ACC112 (cell line): ENCODE measurements around the gene POFUT1.

Experiments used
- H2AFZ ChIP-seq: fragments of 200-600 bp; sonication (generic); one replicate; pipeline ENCODE4 v1.6.0; 2017; ENCODE audit warnings: antibody characterized with exemption, low read length; ENCODE audit not compliant: unreplicated experiment
- H3K27ac ChIP-seq: fragments of 200-600 bp; sonication (generic); 2 replicates; pipeline ENCODE4 v1.5.1; 2014; ENCODE audit warnings: low read depth, mild to moderate bottlenecking, antibody characterized with exemption, low read length, moderate library complexity
- H3K27me3 ChIP-seq: fragments of 200-600 bp; sonication (generic); 2 replicates; pipeline ENCODE4 v1.6.1; 2014; ENCODE audit warnings: mild to moderate bottlenecking, antibody characterized with exemption, low read length, moderate library complexity, mixed read lengths; ENCODE audit not compliant: insufficient read depth
- H3K36me3 ChIP-seq: fragments of 200-600 bp; sonication (generic); 2 replicates; pipeline ENCODE4 v1.6.1; 2016; ENCODE audit warnings: mild to moderate bottlenecking, antibody characterized with exemption, low read length, moderate library complexity, mixed read lengths; ENCODE audit not compliant: insufficient read depth
- H3K4me1 ChIP-seq: fragments of 200-600 bp; sonication (generic); one replicate; pipeline ENCODE4 v1.6.1; 2016; ENCODE audit warnings: low read length, mixed read lengths; ENCODE audit not compliant: insufficient read depth, unreplicated experiment, control insufficient read depth
- H3K4me3 ChIP-seq: fragments of 200-600 bp; sonication (generic); 2 replicates; pipeline ENCODE4 v1.5.1; 2014; ENCODE audit warnings: mild to moderate bottlenecking, low read depth, low read length
- H3K79me2 ChIP-seq: fragments of 200-600 bp; sonication (generic); one replicate; pipeline ENCODE4 v1.6.0; 2016; ENCODE audit warnings: low read length; ENCODE audit not compliant: control insufficient read depth, unreplicated experiment, insufficient read depth

The POFUT1 gene

GRCh38 chr20:32227744-32228688, 20.3 kb downstream of the POFUT1 start:
- no peaks in the 10 kb centered on the region for H3K4me1 ChIP-seq
- no peaks in the 10 kb centered on the region for H3K79me2 ChIP-seq
- 0 out of 2 replicates have a peak, but pooled peaks cover 20% of the 10 kb centered on the region for H3K36me3 ChIP-seq
- H3K4me3 ChIP-seq = no peak overlapping the region
- no peak overlapping the region for H2AFZ ChIP-seq
- no peak overlapping the region for H3K27ac ChIP-seq
- no peaks in the 10 kb centered on the region for H3K27me3 ChIP-seq

- H3K79me2 ChIP-seq = no peaks in the 10 kb centered on the region
- no peak overlapping the region for H2AFZ ChIP-seq
- no peak overlapping the region for H3K4me3 ChIP-seq
- H3K27ac ChIP-seq = no peak overlapping the region
- no peaks in the 10 kb centered on the region for H3K4me1 ChIP-seq
- H3K27me3 ChIP-seq = no peaks in the 10 kb centered on the region
- 0 out of 2 replicates have a peak, but pooled peaks cover 21% of the 10 kb centered on the region for H3K36me3 ChIP-seq
Measured at GRCh38 chr20:32229251-32229747, 21.6 kb downstream of the POFUT1 start.

GRCh38 chr20:32230707-32231106, 23.0 kb downstream of the POFUT1 start:
- Histone ChIP-seq H3K27ac (no peak overlapping the region), H3K27me3 (no peaks in the 10 kb centered on the region), H2AFZ (no peak overlapping the region), H3K4me3 (no peak overlapping the region), H3K79me2 (no peaks in the 10 kb centered on the region), H3K36me3 (0 out of 2 replicates have a peak, but pooled peaks cover 21% of the 10 kb centered on the region), H3K4me1 (no peaks in the 10 kb centered on the region)

GRCh38 chr20:32231245-32231644, 23.6 kb downstream of the POFUT1 start:
- Histone ChIP-seq H3K27me3 (no peaks in the 10 kb centered on the region), H3K36me3 (0 out of 2 replicates have a peak, but pooled peaks cover 21% of the 10 kb centered on the region), H2AFZ (no peak overlapping the region), H3K4me3 (no peak overlapping the region), H3K4me1 (no peaks in the 10 kb centered on the region), H3K79me2 (no peaks in the 10 kb centered on the region), H3K27ac (no peak overlapping the region)

GRCh38 chr20:32231847-32232246, 24.2 kb downstream of the POFUT1 start:
- Histone ChIP-seq H3K27me3 (no peaks in the 10 kb centered on the region), H3K4me3 (no peak overlapping the region), H3K27ac (no peak overlapping the region), H2AFZ (no peak overlapping the region), H3K4me1 (no peaks in the 10 kb centered on the region), H3K79me2 (no peaks in the 10 kb centered on the region), H3K36me3 (0 out of 2 replicates have a peak, but pooled peaks cover 21% of the 10 kb centered on the region)

GRCh38 chr20:32232326-32232886, 24.7 kb downstream of the POFUT1 start:
- Histone ChIP-seq H3K79me2 (no peaks in the 10 kb centered on the region), H3K4me3 (no peak overlapping the region), H3K27ac (no peak overlapping the region), H3K4me1 (no peaks in the 10 kb centered on the region), H2AFZ (no peak overlapping the region), H3K27me3 (no peaks in the 10 kb centered on the region), H3K36me3 (0 out of 2 replicates have a peak, but pooled peaks cover 21% of the 10 kb centered on the region)

- no peak overlapping the region for H3K27ac ChIP-seq
- no peak overlapping the region for H3K4me3 ChIP-seq
- H3K36me3 ChIP-seq = 0 out of 2 replicates have a peak, but pooled peaks cover 21% of the 10 kb centered on the region
- H3K4me1 ChIP-seq = no peaks in the 10 kb centered on the region
- H3K27me3 ChIP-seq = no peaks in the 10 kb centered on the region
- H2AFZ ChIP-seq = no peak overlapping the region
- no peaks in the 10 kb centered on the region for H3K79me2 ChIP-seq
Measured at GRCh38 chr20:32233286-32233685, 25.6 kb downstream of the POFUT1 start.

GRCh38 chr20:32234135-32234808, 26.6 kb downstream of the POFUT1 start:
- Histone ChIP-seq H3K79me2 (no peaks in the 10 kb centered on the region), H3K27ac (no peak overlapping the region), H3K36me3 (0 out of 2 replicates have a peak, but pooled peaks cover 21% of the 10 kb centered on the region), H3K4me1 (peaks cover 6% of the 10 kb centered on the region), H2AFZ (no peak overlapping the region), H3K27me3 (no peaks in the 10 kb centered on the region), H3K4me3 (no peak overlapping the region)

GRCh38 chr20:32235331-32236047, 27.8 kb downstream of the POFUT1 start:
- Histone ChIP-seq H3K4me3 (no peak overlapping the region), H3K27ac (no peak overlapping the region), H3K4me1 (peaks cover 6% of the 10 kb centered on the region), H3K36me3 (0 out of 2 replicates have a peak, but pooled peaks cover 18% of the 10 kb centered on the region), H3K79me2 (no peaks in the 10 kb centered on the region), H3K27me3 (no peaks in the 10 kb centered on the region), H2AFZ (no peak overlapping the region)

- no peak overlapping the region for H2AFZ ChIP-seq
- 0 out of 2 replicates have a peak, but pooled peaks cover 18% of the 10 kb centered on the region for H3K36me3 ChIP-seq
- no peak overlapping the region for H3K27ac ChIP-seq
- H3K27me3 ChIP-seq = no peaks in the 10 kb centered on the region
- H3K79me2 ChIP-seq = no peaks in the 10 kb centered on the region
- H3K4me1 ChIP-seq = peaks cover 6% of the 10 kb centered on the region
- H3K4me3 ChIP-seq = no peak overlapping the region
Measured at GRCh38 chr20:32236048-32236533, 28.4 kb downstream of the POFUT1 start.
